ENCODE measurements around the gene TENT4A. TPM values are rescaled to one million over a fixed set of nuclear protein-coding genes. Genes with fewer than 3 reads are reported as not detected.
A peak's percentile ranks its signal among the peaks of the same experiment; 100 is the strongest.

Gene TENT4A
- total and polyA plus RNA-seq, 2 experiments from 2014 or later: 6.7 to 27.0 TPM

DNA sequence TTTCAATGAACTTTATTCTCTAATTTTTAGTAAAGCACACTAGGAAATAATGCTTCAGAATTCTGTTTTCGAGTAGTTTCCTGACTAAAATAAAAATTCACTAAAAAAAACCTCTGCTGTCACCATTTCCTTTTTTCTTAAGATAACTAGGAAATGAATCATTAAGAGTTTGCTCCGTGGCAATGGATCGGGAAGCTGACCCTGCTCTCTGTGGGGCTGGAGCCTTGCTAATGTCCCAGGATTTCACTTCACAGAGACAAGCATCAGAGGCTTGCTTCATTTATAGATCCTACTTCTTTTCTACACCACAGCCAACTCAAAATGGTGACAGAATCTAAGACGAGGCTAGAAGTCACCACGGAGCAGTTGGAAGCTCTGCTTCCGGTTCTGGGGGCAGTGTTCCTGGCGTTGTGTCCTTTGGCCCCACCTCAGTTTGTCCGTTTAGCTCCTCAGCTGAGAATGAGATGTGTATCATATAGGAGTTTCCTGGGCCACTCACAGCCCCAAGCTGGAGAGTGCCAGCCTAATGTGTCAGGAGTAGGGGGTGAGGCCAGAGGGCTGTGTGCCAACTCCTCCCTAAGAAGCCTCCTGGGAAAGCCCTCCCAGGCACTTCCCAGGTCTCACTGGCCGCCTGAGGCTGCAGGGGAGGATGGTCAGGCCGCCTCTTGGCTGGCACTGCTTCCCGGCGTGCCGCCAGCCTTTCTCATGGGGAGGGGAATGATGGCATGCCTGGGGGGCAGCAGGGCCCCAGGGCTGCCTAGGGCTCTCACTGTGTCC lies 19.6 kb downstream of the TENT4A start:
- Histone ChIP-seq H3K4me3 (no peak overlapping the region), H3K36me3 (no peaks in the 10 kb centered on the region), H3K9me3 (ENCODE audit: low read depth) (no peaks in the 10 kb centered on the region), H3K27ac (no peak overlapping the region), H3K27me3 (no peaks in the 10 kb centered on the region), H3K4me1 (ENCODE audit: low read depth) (peaks cover 10% of the 10 kb centered on the region)
- TF ChIP-seq, protein P1, sequence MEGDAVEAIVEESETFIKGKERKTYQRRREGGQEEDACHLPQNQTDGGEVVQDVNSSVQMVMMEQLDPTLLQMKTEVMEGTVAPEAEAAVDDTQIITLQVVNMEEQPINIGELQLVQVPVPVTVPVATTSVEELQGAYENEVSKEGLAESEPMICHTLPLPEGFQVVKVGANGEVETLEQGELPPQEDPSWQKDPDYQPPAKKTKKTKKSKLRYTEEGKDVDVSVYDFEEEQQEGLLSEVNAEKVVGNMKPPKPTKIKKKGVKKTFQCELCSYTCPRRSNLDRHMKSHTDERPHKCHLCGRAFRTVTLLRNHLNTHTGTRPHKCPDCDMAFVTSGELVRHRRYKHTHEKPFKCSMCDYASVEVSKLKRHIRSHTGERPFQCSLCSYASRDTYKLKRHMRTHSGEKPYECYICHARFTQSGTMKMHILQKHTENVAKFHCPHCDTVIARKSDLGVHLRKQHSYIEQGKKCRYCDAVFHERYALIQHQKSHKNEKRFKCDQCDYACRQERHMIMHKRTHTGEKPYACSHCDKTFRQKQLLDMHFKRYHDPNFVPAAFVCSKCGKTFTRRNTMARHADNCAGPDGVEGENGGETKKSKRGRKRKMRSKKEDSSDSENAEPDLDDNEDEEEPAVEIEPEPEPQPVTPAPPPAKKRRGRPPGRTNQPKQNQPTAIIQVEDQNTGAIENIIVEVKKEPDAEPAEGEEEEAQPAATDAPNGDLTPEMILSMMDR (IDR thresholded peaks at IDR 0.05; ENCODE audit: low read depth, low read length): no peak
- DNase-seq (ENCODE audit: low read depth in 1 of 2, low spot score in 1 of 2): peak in 1 of 2 donors; percentile 79

DNA sequence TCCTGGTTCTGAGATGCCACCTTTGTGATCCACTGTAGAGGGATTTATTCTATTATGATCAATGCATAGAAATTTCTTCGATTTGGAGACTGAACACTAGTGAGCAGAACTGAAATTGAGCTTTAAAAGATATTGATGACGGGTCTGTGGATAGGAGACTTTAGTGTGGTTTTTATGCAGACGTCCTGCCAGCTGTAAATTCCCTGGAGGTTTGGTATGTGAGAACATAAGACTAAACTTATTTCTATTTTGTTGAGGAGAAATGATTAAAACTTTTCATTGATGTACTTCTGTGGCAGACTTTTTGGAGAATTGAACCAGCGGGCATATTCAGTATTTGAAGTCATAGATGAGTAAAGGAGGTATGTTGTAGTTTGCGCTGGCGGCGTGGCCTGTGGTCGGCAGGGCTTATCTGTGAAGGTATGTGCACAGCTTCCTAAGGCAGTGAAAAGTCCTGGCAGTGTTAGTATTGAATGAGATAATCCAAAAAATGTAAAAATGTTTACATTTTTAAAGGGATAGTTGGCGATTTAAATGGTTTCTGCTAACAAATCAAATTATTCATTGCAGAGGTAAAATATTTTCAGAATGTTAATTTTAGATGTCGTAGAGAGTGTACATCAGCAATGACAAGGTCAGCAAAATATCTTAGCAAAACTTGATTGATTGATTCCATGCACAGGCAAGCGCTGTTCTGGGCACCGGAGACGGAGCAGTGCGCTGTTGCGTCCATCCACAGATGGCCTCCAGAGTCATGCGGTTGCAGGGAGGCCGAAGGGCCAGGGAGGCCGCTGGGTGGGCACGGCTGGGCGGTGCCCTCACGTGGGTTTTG lies 20.4 kb downstream of the TENT4A start:
- no peaks in the 10 kb centered on the region for H3K27me3 ChIP-seq
- H3K27ac ChIP-seq: no peak overlapping the region
- DNase-seq (ENCODE audit: low read depth in 1 of 2, low spot score in 1 of 2): peak in 1 of 2 donors; percentile 78
- peaks cover 10% of the 10 kb centered on the region for H3K4me1 ChIP-seq (ENCODE audit: low read depth)
- TF ChIP-seq, protein P1 (IDR thresholded peaks at IDR 0.05; ENCODE audit: low read depth, low read length): no peak
- no peaks in the 10 kb centered on the region for H3K36me3 ChIP-seq
- H3K4me3 ChIP-seq: no peak overlapping the region
- no peaks in the 10 kb centered on the region for H3K9me3 ChIP-seq (ENCODE audit: low read depth)

DNA sequence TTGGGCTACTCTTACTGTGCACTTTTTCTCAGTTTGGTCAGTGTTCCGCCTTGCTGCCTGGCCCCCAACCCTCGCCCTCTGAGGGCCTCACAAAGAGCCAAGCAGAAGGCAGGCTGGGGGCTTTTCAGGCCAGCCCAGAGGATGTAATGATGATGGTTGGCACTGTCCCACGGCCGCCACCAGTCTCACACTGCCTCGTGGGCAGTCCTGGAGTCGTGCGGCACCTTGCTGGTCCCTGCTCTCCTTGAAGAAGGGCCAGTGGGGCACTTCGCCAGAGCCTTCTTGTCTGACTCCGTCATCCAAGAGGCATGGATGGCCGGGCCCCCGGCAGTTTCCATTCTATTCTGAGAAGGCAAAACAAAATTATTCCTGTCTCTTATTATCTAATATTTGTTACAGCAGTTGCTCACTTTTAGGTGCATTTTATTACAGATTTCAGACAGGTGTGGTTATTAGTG lies 21.0 kb downstream of the TENT4A start:
- peak in 1 of 2 donors; percentile 18 for DNase-seq (ENCODE audit: low read depth in 1 of 2, low spot score in 1 of 2)
- TF ChIP-seq, protein P1 (IDR thresholded peaks at IDR 0.05; ENCODE audit: low read depth, low read length): no peak
- Histone ChIP-seq H3K4me1 (ENCODE audit: low read depth) (peaks cover 10% of the 10 kb centered on the region), H3K9me3 (ENCODE audit: low read depth) (no peaks in the 10 kb centered on the region), H3K27me3 (no peaks in the 10 kb centered on the region), H3K4me3 (no peak overlapping the region), H3K36me3 (no peaks in the 10 kb centered on the region), H3K27ac (no peak overlapping the region)

DNA sequence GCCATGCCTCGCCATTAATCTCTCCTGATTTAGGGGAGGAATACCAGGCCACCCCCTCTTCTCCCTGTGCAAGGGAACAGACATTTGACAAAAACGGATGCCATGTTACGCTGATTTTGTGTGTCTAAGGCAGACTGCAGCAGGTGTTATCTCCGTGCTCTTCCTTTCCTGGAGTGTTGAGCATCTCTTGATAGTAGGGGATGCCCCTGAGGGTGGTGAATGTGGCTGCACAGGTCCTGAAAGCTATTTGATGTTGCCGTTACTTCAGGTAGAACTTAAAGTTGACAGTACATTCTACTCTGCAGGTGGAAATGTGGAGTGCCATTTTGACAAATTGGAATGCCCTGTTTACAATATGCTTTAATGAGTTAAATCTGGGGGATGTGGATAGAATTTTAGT lies 21.5 kb downstream of the TENT4A start:
- Histone ChIP-seq H3K27me3 (no peaks in the 10 kb centered on the region), H3K4me3 (no peak overlapping the region), H3K9me3 (ENCODE audit: low read depth) (no peaks in the 10 kb centered on the region), H3K36me3 (peaks cover 4% of the 10 kb centered on the region), H3K27ac (no peak overlapping the region), H3K4me1 (ENCODE audit: low read depth) (peaks cover 10% of the 10 kb centered on the region)
- TF ChIP-seq, protein P1 (IDR thresholded peaks at IDR 0.05; ENCODE audit: low read depth, low read length): no peak
- DNase-seq (ENCODE audit: low read depth in 1 of 2, low spot score in 1 of 2): no peak

DNA sequence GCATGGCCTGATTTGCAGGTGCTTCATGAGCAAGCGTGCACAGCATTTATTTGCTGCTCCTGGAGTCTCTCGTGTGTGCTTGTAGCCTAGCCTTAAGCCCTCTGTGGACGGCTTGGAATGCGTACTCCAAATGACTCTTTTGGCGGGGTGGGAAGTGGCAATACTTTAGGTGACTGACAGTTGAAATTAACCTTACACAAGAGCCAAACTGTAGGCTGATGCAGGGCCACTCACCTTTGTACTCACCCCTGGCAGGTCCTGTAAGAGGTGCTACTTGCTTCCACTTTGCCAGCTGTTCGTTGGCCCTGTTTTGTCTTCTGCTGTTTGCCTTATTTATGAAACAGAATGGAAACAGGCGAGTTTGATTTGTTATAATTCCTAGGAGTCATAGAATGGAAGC lies 22.9 kb downstream of the TENT4A start:
- Histone ChIP-seq H3K9me3 (ENCODE audit: low read depth) (no peaks in the 10 kb centered on the region), H3K4me1 (ENCODE audit: low read depth) (peaks cover 7% of the 10 kb centered on the region), H3K4me3 (no peak overlapping the region), H3K36me3 (peaks cover 7% of the 10 kb centered on the region), H3K27me3 (no peaks in the 10 kb centered on the region), H3K27ac (peak overlapping the region; percentile 65)
- peak in 1 of 2 donors; percentile 45 for DNase-seq (ENCODE audit: low read depth in 1 of 2, low spot score in 1 of 2)
- TF ChIP-seq, protein P1 (IDR thresholded peaks at IDR 0.05; ENCODE audit: low read depth, low read length): no peak
